GM12865 (cell line): ENCODE data around the gene LRTM2.

ENCODE experiments used
- DNase-seq: peaks from one replicate; pipeline ENCODE4 v3.0.0; 2010; ENCODE audit warnings: low read depth
- H3K4me3 ChIP-seq: 2 replicates; pipeline ENCODE4 v1.5.1; 2011; ENCODE audit warnings: mild to moderate bottlenecking, low read depth, low read length, control low read depth
- CTCF ChIP-seq: IDR thresholded peaks from 2 replicates; pipeline ENCODE4 v1.5.1; 2011; ENCODE audit warnings: low read length, control low read depth, low read depth, inconsistent platforms; ENCODE audit not compliant: insufficient read depth; ENCODE audit errors: missing control alignments

Gene LRTM2

GRCh38 chr12:1793426-1794210 lies 26.7 kb upstream of the LRTM2 start:
- DNase-seq: no peak
- H3K4me3 ChIP-seq: no peak overlapping the region
- no peak for TF ChIP-seq CTCF

- no peak for DNase-seq
- H3K4me3 ChIP-seq: no peak overlapping the region
- no peak for TF ChIP-seq CTCF
These were observed 25.8 kb upstream of the LRTM2 start for GRCh38 chr12:1794440-1795090.

- no peak for TF ChIP-seq CTCF
- no peak for DNase-seq
- no peak overlapping the region for H3K4me3 ChIP-seq
These were observed 25.1 kb upstream of the LRTM2 start for GRCh38 chr12:1795221-1795784.

GRCh38 chr12:1795785-1796514 lies 24.4 kb upstream of the LRTM2 start:
- DNase-seq: peak; percentile 97
- TF ChIP-seq CTCF: peak; percentile 85
- H3K4me3 ChIP-seq: peak overlapping the region; percentile 86

GRCh38 chr12:1796515-1797010 lies 23.8 kb upstream of the LRTM2 start:
- H3K4me3 ChIP-seq: peak overlapping the region; percentile 86
- TF ChIP-seq CTCF: no peak
- peak; percentile 67 for DNase-seq

GRCh38 chr12:1797011-1797901 lies 23.1 kb upstream of the LRTM2 start:
- no peak for TF ChIP-seq CTCF
- peak overlapping the region; percentile 86 for H3K4me3 ChIP-seq
- peak; percentile 64 for DNase-seq
